Panc1 (cell line): ENCODE results near the gene LUZP2. TPM values are rescaled to one million over a fixed set of nuclear protein-coding genes. Genes with fewer than 3 reads are reported as not detected.

ENCODE experiments used
- ATAC-seq: fragments of 200-7000 bp; cut with Tn5 transposase; 2 replicates; pipeline ENCODE4 v1.9.1; 2020; ENCODE audit warnings: mild to moderate bottlenecking, moderate library complexity
- BruUV-seq: library from RNA; stranded (reverse); fragments of 400-500 nt; replicated peaks from 2 replicates; lab custom pipeline; 2021; lab: Mats Ljungman, UMichigan
- CTCF ChIA-PET: fragments of 300-600 bp; sonication (Branson Sonifier 250); formaldehyde crosslinking; loops from one replicate; lab custom pipeline; 2022; ENCODE audit warnings: antibody characterized with exemption; lab: Charles Lee
- POLR2A ChIA-PET: fragments of 300-600 bp; sonication (Branson Sonifier 250); formaldehyde crosslinking; loops from one replicate; lab custom pipeline; 2022; ENCODE audit warnings: antibody characterized with exemption; lab: Charles Lee
- DNase-seq: peaks from one replicate; pipeline ENCODE4 v3.0.0-alpha.2; 2010; ENCODE audit warnings: low read depth, low spot score
- H3K27ac ChIP-seq: 2 replicates; pipeline ENCODE4 v1.5.1; 2011; ENCODE audit warnings: mild to moderate bottlenecking, low read length, inconsistent platforms
- H3K27me3 ChIP-seq: fragments of 200-500 bp; sonication (Bioruptor generic); 2 replicates; pipeline ENCODE4 v1.6.0; 2014; ENCODE audit warnings: low read length, inconsistent platforms; ENCODE audit not compliant: control insufficient read depth, insufficient read depth
- H3K36me3 ChIP-seq: fragments of 200-500 bp; sonication (Bioruptor generic); 2 replicates; pipeline ENCODE4 v1.5.1; 2014; ENCODE audit warnings: inconsistent platforms, mild to moderate bottlenecking, low read length, moderate library complexity; ENCODE audit not compliant: control insufficient read depth, insufficient read depth
- H3K4me1 ChIP-seq: 2 replicates; pipeline ENCODE4 v1.5.1; 2011; ENCODE audit warnings: inconsistent platforms, mild to moderate bottlenecking, low read length, moderate library complexity; ENCODE audit not compliant: control insufficient read depth, insufficient read depth
- H3K4me3 ChIP-seq, 2 experiments: 2 replicates each; pipeline ENCODE4 v1.5.1; 2011 to 2012; ENCODE audit warnings: low read depth in 2 of 2, low read length in 2 of 2, mild to moderate bottlenecking in 2 of 2, inconsistent platforms in 1 of 2, moderate library complexity in 1 of 2
- H3K9me3 ChIP-seq: fragments of 200-500 bp; sonication (Bioruptor generic); 2 replicates; pipeline ENCODE4 v1.5.1; 2014; ENCODE audit warnings: low read depth, mild to moderate bottlenecking, inconsistent platforms, low read length, moderate library complexity; ENCODE audit not compliant: control insufficient read depth, insufficient read depth
- CTCF ChIP-seq: fragments of 450-650 bp; IDR thresholded peaks from 2 replicates; pipeline ENCODE4 v1.5.1; 2017; ENCODE audit warnings: mild to moderate bottlenecking
- POLR2AphosphoS5 ChIP-seq: IDR thresholded peaks from 2 replicates; pipeline ENCODE4 v1.6.1; 2012; ENCODE audit warnings: mild to moderate bottlenecking, low read depth, low read length, moderate library complexity
- REST ChIP-seq, 2 experiments: IDR thresholded peaks; 2 replicates each; pipeline ENCODE4 v1.6.1; 2011 to 2012; ENCODE audit warnings: low read depth in 2 of 2, control low read depth in 1 of 2, low read length in 1 of 2, mild to moderate bottlenecking in 1 of 2, moderate library complexity in 1 of 2; ENCODE audit not compliant: insufficient read depth in 1 of 2
- SIN3A ChIP-seq: IDR thresholded peaks from 2 replicates; pipeline ENCODE4 v1.6.1; 2012; ENCODE audit warnings: low read depth, mild to moderate bottlenecking, low read length, moderate library complexity, borderline replicate concordance; ENCODE audit not compliant: insufficient read depth
- TCF7L2 ChIP-seq: IDR thresholded peaks from 2 replicates; pipeline ENCODE4 v1.6.1; 2011; ENCODE audit warnings: mild to moderate bottlenecking, low read depth, low read length, inconsistent platforms
- in situ Hi-C: cut with HindIII; loops from 2 replicates; pipeline ENCODE4 v1.10.0; 2016; ENCODE audit warnings: low sequenced_read_pairs, low pct_unique_long_range_greater_than_20kb
- intact Hi-C: fragments of 100-400 bp; cut with micrococcal nuclease; formaldehyde crosslinking; loops from one replicate; pipeline ENCODE4 v1.10.0; 2022; ENCODE audit not compliant: unreplicated experiment
- total RNA-seq: library from RNA; stranded (reverse); gene quantifications from one replicate; pipeline ENCODE4 v1.2.1, GENCODE V29; 2021; ENCODE audit not compliant: unreplicated experiment

The LUZP2 gene
- total RNA-seq, 1 experiment from 2014 or later, result 0.18 TPM

- peak; percentile 62; the same call in 1 of the 2 replicates for ATAC-seq
- BruUV-seq, result no TSS peak
These were observed 568.9 kb downstream of the LUZP2 start for GRCh38 chr11:25065746-25066145.

GRCh38 chr11:25066706-25067105, 569.9 kb downstream of the LUZP2 start:
- ChIA-PET POLR2A (no interaction called here), CTCF (no interaction called here)
- TF ChIP-seq REST (IDR thresholded peaks at IDR 0.05; ENCODE audit: insufficient read depth in 1 of 2, low read depth in 2 of 2, low read length in 1 of 2) (no peak), TCF7L2 (no peak)
- Histone ChIP-seq H3K27ac (no peak overlapping the region), H3K9me3 (no peaks in the 10 kb centered on the region), H3K4me1 (no peaks in the 10 kb centered on the region), H3K36me3 (no peaks in the 10 kb centered on the region), H3K4me3 (no peak overlapping the region), H3K27me3 (no peaks in the 10 kb centered on the region)
- no peak for DNase-seq
- BruUV-seq, result no TSS peak
- no peak for ATAC-seq
- intact Hi-C loops (no loop called here), in situ Hi-C loops (no loop called here)

More at GRCh38 chr11:25065746-25066145, 568.9 kb downstream of the LUZP2 start:
- TF ChIP-seq POLR2AphosphoS5, result no peak
- no peak for TF ChIP-seq REST (IDR thresholded peaks at IDR 0.05; ENCODE audit: insufficient read depth in 1 of 2, low read depth in 2 of 2, low read length in 1 of 2)
- TF ChIP-seq CTCF, result no peak
- TF ChIP-seq SIN3A, result no peak
- no peak for TF ChIP-seq TCF7L2
- ChIA-PET CTCF (no interaction called here), POLR2A (no interaction called here)
- intact Hi-C loops (no loop called here), in situ Hi-C loops (no loop called here)
- Histone ChIP-seq H3K36me3 (no peaks in the 10 kb centered on the region), H3K27me3 (no peaks in the 10 kb centered on the region), H3K27ac (no peak overlapping the region), H3K4me3 (no peak overlapping the region), H3K9me3 (no peaks in the 10 kb centered on the region), H3K4me1 (no peaks in the 10 kb centered on the region)
- DNase-seq, result peak; percentile 64
